Measurements from ENCODE around the gene TSHZ1.

The TSHZ1 gene

DNA sequence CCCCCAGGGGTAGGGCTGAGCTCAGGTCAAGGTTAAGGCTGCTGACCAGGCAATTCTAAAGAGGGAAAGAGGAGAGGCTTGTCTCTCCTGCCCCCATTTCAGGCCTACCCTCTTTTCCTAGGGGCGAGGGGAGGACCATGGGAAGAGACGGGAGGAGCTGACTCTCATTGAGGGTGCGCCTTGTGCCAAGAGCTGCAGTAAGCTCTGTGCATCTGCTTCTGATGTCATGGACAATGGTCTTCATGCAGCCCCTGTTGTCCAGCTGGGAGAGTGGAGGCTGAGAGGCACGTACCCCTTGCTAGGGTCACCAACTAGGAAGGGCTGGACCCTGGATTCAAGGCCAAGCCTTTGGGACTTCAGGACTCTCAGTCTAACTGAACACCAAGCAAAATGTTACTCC is 46.9 kb upstream of the TSHZ1 start (continued):
- TF ChIP-seq ZNF16 (tag by site-specific recombination; IDR thresholded peaks at IDR 0.05; ENCODE audit: low read depth) (no peak), ZNF394 (tag by site-specific recombination; IDR thresholded peaks at IDR 0.05; ENCODE audit: borderline replicate concordance) (no peak), GLI2 (tag by site-specific recombination; IDR thresholded peaks at IDR 0.05; ENCODE audit: borderline replicate concordance, low read depth) (no peak)
- TF ChIP-seq, protein P1, sequence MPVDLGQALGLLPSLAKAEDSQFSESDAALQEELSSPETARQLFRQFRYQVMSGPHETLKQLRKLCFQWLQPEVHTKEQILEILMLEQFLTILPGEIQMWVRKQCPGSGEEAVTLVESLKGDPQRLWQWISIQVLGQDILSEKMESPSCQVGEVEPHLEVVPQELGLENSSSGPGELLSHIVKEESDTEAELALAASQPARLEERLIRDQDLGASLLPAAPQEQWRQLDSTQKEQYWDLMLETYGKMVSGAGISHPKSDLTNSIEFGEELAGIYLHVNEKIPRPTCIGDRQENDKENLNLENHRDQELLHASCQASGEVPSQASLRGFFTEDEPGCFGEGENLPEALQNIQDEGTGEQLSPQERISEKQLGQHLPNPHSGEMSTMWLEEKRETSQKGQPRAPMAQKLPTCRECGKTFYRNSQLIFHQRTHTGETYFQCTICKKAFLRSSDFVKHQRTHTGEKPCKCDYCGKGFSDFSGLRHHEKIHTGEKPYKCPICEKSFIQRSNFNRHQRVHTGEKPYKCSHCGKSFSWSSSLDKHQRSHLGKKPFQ (tag by site-specific recombination; IDR thresholded peaks at IDR 0.05) = no peak
- TF ChIP-seq, protein P2, sequence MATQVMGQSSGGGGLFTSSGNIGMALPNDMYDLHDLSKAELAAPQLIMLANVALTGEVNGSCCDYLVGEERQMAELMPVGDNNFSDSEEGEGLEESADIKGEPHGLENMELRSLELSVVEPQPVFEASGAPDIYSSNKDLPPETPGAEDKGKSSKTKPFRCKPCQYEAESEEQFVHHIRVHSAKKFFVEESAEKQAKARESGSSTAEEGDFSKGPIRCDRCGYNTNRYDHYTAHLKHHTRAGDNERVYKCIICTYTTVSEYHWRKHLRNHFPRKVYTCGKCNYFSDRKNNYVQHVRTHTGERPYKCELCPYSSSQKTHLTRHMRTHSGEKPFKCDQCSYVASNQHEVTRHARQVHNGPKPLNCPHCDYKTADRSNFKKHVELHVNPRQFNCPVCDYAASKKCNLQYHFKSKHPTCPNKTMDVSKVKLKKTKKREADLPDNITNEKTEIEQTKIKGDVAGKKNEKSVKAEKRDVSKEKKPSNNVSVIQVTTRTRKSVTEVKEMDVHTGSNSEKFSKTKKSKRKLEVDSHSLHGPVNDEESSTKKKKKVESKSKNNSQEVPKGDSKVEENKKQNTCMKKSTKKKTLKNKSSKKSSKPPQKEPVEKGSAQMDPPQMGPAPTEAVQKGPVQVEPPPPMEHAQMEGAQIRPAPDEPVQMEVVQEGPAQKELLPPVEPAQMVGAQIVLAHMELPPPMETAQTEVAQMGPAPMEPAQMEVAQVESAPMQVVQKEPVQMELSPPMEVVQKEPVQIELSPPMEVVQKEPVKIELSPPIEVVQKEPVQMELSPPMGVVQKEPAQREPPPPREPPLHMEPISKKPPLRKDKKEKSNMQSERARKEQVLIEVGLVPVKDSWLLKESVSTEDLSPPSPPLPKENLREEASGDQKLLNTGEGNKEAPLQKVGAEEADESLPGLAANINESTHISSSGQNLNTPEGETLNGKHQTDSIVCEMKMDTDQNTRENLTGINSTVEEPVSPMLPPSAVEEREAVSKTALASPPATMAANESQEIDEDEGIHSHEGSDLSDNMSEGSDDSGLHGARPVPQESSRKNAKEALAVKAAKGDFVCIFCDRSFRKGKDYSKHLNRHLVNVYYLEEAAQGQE (tag by site-specific recombination; IDR thresholded peaks at IDR 0.05) = no peak

DNA sequence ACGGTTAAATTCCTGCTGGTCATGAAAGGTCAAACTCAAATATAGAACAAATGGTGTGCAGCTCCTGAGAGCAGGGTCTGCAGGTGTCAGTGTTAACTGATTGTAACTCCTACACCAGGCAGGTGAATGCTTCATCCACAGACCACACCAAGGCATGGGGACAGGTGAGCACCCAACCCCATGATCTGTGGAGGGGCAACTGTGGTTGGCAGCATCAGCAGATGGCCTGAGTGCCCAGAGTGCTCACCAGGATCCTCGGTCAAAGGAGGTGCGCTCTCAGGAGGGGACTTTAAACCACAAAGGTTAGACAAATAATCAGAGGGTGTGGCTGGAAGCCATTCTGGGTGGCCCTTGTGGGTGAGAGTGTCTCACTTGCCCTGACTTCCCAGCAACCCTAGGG is 46.1 kb upstream of the TSHZ1 start:
- TF ChIP-seq, protein P3, sequence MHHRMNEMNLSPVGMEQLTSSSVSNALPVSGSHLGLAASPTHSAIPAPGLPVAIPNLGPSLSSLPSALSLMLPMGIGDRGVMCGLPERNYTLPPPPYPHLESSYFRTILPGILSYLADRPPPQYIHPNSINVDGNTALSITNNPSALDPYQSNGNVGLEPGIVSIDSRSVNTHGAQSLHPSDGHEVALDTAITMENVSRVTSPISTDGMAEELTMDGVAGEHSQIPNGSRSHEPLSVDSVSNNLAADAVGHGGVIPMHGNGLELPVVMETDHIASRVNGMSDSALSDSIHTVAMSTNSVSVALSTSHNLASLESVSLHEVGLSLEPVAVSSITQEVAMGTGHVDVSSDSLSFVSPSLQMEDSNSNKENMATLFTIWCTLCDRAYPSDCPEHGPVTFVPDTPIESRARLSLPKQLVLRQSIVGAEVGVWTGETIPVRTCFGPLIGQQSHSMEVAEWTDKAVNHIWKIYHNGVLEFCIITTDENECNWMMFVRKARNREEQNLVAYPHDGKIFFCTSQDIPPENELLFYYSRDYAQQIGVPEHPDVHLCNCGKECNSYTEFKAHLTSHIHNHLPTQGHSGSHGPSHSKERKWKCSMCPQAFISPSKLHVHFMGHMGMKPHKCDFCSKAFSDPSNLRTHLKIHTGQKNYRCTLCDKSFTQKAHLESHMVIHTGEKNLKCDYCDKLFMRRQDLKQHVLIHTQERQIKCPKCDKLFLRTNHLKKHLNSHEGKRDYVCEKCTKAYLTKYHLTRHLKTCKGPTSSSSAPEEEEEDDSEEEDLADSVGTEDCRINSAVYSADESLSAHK (tag by site-specific recombination; IDR thresholded peaks at IDR 0.05) = no peak
- TF ChIP-seq, protein P4, sequence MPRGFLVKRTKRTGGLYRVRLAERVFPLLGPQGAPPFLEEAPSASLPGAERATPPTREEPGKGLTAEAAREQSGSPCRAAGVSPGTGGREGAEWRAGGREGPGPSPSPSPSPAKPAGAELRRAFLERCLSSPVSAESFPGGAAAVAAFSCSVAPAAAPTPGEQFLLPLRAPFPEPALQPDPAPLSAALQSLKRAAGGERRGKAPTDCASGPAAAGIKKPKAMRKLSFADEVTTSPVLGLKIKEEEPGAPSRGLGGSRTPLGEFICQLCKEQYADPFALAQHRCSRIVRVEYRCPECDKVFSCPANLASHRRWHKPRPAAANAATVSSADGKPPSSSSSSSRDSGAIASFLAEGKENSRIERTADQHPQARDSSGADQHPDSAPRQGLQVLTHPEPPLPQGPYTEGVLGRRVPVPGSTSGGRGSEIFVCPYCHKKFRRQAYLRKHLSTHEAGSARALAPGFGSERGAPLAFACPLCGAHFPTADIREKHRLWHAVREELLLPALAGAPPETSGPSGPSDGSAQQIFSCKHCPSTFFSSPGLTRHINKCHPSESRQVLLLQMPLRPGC (tag by site-specific recombination; IDR thresholded peaks at IDR 0.05) = no peak
- TF ChIP-seq TRIM28 (IDR thresholded peaks at IDR 0.05; ENCODE audit: borderline replicate concordance, low read length) = no peak
- TF ChIP-seq, protein P5, sequence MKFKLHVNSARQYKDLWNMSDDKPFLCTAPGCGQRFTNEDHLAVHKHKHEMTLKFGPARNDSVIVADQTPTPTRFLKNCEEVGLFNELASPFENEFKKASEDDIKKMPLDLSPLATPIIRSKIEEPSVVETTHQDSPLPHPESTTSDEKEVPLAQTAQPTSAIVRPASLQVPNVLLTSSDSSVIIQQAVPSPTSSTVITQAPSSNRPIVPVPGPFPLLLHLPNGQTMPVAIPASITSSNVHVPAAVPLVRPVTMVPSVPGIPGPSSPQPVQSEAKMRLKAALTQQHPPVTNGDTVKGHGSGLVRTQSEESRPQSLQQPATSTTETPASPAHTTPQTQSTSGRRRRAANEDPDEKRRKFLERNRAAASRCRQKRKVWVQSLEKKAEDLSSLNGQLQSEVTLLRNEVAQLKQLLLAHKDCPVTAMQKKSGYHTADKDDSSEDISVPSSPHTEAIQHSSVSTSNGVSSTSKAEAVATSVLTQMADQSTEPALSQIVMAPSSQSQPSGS (tag by site-specific recombination; IDR thresholded peaks at IDR 0.05; ENCODE audit: low read depth) = no peak
- no peak for TF ChIP-seq ZNF184 (tag by site-specific recombination; IDR thresholded peaks at IDR 0.05)
- no peak for TF ChIP-seq ZNF510 (tag by site-specific recombination; IDR thresholded peaks at IDR 0.05; ENCODE audit: insufficient replicate concordance)
- TF ChIP-seq KLF16 (tag by site-specific recombination; IDR thresholded peaks at IDR 0.05) = no peak
- no peak for TF ChIP-seq ZNF10 (tag by site-specific recombination; IDR thresholded peaks at IDR 0.05)
- TF ChIP-seq ZBTB20 (tag by site-specific recombination; IDR thresholded peaks at IDR 0.05) = no peak
- no peak for TF ChIP-seq ZNF426 (tag by site-specific recombination; IDR thresholded peaks at IDR 0.05)
- TF ChIP-seq ZIC2 (tag by site-specific recombination; IDR thresholded peaks at IDR 0.05) = no peak
- no peak for TF ChIP-seq ZNF658 (tag by site-specific recombination; IDR thresholded peaks at IDR 0.05)
- no peak for TF ChIP-seq ZFHX2 (tag by site-specific recombination; conservative IDR thresholded peaks at IDR 0.05)
- TF ChIP-seq BCL11A (tag by site-specific recombination; IDR thresholded peaks at IDR 0.05; ENCODE audit: low read depth) = no peak
- no peak for TF ChIP-seq GLIS2 (tag by site-specific recombination; IDR thresholded peaks at IDR 0.05)
- POLR2A ChIA-PET = no interaction called here
- CTCF ChIA-PET = interaction anchor here (0.6 kb wide), 1 partner anchor 45 kb away, joined by 5 read pairs; no protein-coding TSS in a partner anchor
- no peak overlapping the region for H3K4me3 ChIP-seq (ENCODE audit: low read depth, low read length)
- no peaks in the 10 kb centered on the region for H3K4me1 ChIP-seq (ENCODE audit: control insufficient read depth, insufficient read depth, low read length)
- no peaks in the 10 kb centered on the region for H3K9me3 ChIP-seq (ENCODE audit: control insufficient read depth, insufficient read depth, low read depth, low read length)
- no peak overlapping the region for H3K27ac ChIP-seq (ENCODE audit: extremely low read depth, low read depth, low read length)
- no peaks in the 10 kb centered on the region for H3K36me3 ChIP-seq (ENCODE audit: control insufficient read depth in 2 of 2, insufficient read depth in 1 of 2, low read length in 2 of 2)

Measured in HEK293 (cell line).